Mucosa of gallbladder (tissue), 1 donor: ENCODE data around the gene CD37. TPM values are rescaled to one million over a fixed set of nuclear protein-coding genes. Genes with fewer than 3 reads are reported as not detected.
"Not testable (repeated sequence)": the region's sequence is repeated elsewhere in the genome, so short reads cannot be mapped to it uniquely, and the experiment has no call there.

ENCODE experiments used
- DNase-seq: peaks from one replicate; pipeline ENCODE4 v3.0.0-alpha.2; 2020; ENCODE audit warnings: low spot score
- total RNA-seq: library from RNA; stranded (reverse); gene quantifications from one replicate; pipeline ENCODE4 v1.2.1, GENCODE V29; 2021
- donor health status: DM: no; HTN: no; CAD: no.

CD37 gene
- total RNA-seq, 1 donor from 2014 or later, result 27.5 TPM

- DNase-seq, result no peak
Observed at GRCh38 chr19:49347191-49347590, 12.0 kb downstream of the CD37 start.

DNA sequence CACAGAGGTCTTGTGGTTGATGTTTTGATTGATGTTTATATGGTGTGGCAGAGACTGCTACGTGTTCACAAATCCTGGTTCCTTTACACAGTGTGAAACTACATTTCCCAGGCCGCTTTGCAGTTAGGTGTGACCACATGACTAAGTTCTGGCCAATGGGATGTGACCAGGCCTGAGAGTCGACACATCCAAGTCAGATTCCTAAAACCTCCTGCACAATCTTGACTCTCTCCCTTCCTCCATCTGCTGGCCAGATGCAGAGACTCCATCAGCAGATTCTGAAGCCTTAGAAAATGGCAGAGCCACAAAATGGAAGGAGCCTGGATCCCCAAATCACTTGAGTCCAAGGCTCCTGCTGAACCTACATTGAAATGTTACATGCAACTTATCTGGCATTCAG, 12.6 kb downstream of the CD37 start:
- DNase-seq, result no peak

- DNase-seq, result no peak
Observed at GRCh38 chr19:49348305-49349189, 13.3 kb downstream of the CD37 start.

GRCh38 chr19:49349567-49349966, 14.4 kb downstream of the CD37 start:
- DNase-seq, result no peak

DNA sequence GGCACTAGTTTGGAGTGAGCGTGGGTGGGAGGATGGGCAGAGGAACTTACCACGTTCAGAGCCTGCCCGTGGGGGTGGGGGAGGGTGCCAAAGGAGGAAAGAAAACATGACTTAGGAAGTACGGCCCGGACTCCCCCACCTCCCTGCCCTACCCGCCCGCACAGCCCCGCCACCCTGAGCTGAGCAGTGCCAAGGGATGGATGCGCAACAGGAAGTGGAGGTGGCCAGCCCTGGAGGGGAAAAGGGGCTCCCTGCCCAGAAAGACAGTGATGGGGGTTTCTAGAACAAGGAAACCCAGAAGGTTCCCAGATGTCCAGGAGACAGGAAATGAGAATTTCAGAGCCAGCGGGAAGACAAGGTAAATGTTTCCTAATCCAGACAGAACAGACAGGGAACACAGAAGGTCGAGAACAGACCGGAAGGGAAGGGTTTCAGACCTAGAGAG, 20.7 kb downstream of the CD37 start:
- DNase-seq, result no peak

DNA sequence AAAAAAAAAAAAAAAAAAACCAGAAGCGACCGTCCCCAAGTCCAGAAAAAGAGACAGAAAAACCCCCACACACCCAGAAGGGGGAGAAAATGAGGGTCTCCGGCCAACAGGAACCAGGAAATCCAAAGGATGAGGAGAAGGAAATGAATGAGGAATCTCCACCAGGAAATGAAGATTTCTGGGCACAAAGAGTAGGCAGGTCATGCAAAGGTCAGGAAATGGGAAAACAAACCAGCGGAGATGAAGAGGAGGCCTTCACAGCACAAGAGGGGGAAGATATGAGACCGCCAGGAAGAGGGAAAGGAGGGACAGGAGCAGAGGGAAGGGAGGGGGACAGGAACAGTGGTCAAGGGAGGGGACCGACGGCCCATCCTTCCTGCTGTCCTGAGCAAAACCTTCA, 21.2 kb downstream of the CD37 start:
- DNase-seq, result no peak

- DNase-seq, result no peak
Observed at GRCh38 chr19:49357186-49357585, 22.0 kb downstream of the CD37 start.

DNA sequence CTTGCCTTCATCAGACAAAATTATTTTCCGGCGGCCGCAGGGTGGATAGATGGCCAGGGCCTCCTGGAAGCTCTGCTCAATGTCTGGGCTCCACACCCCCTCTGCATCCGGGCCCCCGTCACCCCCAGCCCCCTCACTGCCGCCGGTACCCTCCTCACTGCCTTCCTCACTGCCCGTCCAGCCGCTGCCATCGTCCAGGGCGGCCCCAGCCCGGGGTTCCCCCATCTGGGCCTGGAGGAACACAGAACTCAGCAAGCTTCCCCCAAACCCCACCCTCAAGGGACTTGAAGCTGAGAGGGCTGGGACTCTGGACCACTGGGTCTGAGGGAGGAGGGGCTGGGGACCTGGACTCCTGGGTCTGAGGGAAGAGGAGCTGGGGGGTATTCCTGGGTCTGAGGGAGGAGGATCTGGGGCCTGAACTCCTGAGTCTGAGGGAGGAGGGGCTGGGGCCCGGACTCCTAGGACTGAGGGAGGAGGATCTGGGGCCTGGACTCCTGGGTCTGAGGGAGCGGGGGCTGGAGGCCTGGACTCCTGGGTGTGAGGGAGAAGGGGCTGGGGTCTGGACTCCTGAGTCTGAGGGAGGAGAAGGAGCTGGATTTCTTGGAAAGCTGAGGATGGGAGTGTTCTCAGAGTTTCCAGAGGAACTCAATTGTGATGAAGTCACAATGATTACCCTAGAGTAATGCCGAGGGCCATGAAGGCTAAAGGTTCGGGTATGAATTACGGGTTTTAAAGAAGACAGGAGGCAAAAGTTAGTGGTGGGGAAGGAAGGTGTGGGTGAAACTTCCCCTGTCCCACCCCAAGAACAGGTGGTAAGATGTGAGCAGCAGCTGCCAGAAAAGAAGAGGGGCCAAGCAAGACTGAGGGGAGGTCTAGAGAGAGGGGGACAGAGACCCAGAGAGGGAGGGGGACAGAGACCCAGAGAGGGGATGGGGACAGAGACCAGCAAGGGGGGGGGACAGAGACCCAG, 24.9 kb downstream of the CD37 start:
- no peak for DNase-seq

DNA sequence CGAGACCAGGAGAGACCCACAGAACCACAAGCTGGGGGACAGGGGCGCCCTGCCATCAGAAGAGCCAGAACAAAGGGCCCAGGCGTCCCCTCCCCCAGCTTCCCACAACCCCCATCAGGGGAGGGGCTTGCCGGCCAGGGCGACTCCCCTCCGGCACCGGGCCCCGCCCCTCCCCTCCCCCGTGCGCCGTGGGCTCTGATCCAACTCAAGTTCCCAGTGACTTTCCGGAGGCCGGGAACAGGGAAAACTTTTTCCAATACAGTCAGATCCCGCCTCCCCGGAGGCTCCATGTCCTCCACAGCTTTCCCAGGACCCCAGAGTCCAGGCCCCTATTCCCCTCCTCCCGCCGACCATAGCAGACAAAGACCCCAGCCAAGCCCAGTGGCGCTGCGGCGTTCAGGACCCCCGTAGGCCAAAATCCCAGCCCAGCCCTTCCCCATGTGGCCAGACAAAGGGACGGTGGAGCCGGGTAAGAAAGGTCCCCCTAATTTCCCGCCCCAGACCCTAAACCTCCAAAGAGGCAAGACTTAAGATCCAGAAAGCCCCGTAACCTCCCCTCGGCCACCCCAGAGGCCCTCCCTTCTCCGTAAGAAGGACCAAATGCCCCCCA, 26.3 kb downstream of the CD37 start:
- peak; percentile 69 for DNase-seq

- peak; percentile 54 for DNase-seq
Observed at GRCh38 chr19:49362048-49362928, 27.1 kb downstream of the CD37 start, which contains the start of gene TEAD2. Gene TEAD2, minus strand, starts transcription at chr19:49362416. Its CDS starts 2,341 bp downstream, at chr19:49360075.

DNA sequence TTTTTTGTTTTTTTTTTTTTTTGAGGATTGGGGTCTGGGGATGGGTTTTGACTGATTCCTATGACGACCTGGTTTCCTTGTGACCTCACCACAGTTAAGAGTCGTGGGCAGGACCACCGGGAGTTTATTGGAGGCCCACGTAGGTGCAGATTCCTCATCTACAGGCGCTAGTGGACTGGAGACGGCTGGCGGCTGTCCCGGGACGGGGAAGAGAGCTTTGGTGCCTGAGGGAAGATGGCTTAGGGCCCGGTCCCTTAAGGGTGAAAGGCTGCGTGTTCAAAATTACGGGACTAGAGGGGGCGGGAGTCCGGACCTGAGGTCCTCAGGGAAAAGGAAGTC, 27.7 kb downstream of the CD37 start:
- no peak for DNase-seq

- peak; percentile 97 for DNase-seq
Observed at GRCh38 chr19:49363268-49364082, 28.3 kb downstream of the CD37 start, which contains the start of gene DKKL1. Gene DKKL1, plus strand, starts transcription at chr19:49363877. Its CDS starts 122 bp downstream, at chr19:49363999.

DNA sequence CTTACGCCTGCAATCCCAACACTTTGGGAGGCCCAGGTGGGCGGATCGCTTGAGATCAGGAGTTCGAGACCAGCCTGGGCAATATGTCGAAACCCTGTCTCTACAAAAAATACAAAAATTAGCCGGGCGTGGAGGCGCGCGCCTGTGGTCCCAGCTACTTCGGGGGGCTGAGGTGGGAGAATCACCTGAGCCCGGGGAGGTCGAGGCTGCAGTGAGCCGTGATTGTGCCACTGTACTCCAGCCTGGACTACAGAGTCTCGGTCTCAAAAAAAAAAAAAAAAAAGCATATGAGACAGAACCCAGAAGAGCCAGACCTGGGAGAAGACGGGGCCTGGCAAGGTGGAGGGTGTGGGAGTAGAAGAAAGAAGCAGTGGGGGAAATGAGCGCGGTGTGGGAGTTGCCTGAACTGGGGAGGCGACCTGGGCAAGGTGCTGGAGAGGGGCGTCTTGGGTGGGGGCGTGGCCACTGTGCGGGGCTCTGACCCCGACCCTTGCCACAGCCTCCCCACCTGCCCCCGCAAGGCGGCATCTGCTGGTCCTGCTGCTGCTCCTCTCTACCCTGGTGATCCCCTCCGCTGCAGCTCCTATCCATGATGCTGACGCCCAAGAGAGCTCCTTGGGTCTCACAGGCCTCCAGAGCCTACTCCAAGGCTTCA, 29.0 kb downstream of the CD37 start:
- no peak for DNase-seq

DNA sequence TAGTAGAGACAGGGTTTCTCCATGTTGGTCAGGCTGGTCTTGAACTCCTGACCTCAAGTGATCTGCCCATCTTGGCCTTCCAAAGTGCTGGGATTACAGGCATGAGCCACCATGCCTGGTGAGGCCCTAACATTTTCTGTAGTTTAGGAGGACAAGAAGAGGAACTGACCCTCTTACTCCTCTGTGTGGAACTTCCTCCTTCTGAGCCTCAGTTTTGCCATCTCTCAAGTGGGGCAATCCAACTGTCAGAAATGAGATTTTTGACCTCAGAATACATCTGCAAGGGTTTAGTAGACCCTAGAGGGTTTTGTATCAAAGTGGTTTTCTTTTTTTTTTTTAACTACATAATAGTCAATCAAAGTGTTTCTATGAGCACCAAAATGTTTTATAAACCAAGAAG, 30.9 kb downstream of the CD37 start:
- DNase-seq, result no peak

DNA sequence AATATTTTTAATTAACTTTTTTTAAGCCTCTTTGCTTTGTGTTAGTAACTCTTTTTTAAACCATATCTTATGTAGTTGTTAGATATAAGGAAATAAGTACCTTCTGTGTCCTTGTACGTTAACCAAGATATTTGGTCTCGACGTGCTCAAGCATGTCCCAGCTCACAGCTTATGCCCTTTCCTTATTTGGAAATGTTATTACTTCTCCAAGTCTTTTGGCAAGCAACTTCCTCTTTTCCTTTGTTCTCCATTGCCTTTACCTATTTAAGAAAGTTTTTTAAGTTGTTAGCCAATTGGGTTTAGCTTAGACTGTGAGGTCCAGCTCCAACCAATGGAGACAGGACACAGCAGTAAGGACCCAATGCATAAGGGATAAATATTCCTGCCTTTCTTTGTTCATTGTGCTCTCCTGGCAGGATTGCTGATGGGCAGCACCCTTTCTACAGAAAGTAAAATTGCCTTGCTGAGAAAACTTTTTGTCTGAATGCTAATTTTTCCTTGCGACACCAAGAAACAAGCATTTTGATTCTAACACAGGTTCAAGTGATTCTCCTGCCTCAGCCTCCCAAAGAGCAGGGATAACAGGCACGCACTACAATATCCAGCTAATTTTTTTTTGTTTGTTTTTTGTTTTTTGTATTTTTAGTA, 33.6 kb downstream of the CD37 start:
- DNase-seq, result no peak

- DNase-seq, result no peak
Observed at GRCh38 chr19:49371184-49371583, 36.0 kb downstream of the CD37 start.

GRCh38 chr19:49373174-49373573, 38.0 kb downstream of the CD37 start:
- DNase-seq, result not testable (repeated sequence)

GRCh38 chr19:49374665-49375434, 39.6 kb downstream of the CD37 start:
- DNase-seq, result no peak
